ENCODE results near the gene GRM8.

GRCh38 chr7:126930166-126930565 lies 322.6 kb downstream of the GRM8 start:
- TF ChIP-seq SIN3B (IDR thresholded peaks at IDR 0.05; ENCODE audit: low read depth) (no peak), MLX (CRISPR knock-in tag; conservative IDR thresholded peaks at IDR 0.05) (no peak), POLR2A (conservative IDR thresholded peaks at IDR 0.05) (no peak), SMARCC2 (IDR thresholded peaks at IDR 0.05; ENCODE audit: low read depth) (no peak), ETS1 (conservative IDR thresholded peaks at IDR 0.05; ENCODE audit: control insufficient read depth, low read depth, low read length) (no peak), YY1 (IDR thresholded peaks at IDR 0.05; ENCODE audit: borderline replicate concordance in 1 of 3, control insufficient read depth in 1 of 3, extremely low read depth in 1 of 3, insufficient read depth in 3 of 3, insufficient read length in 1 of 3, insufficient replicate concordance in 2 of 3, low read depth in 1 of 3, low read length in 2 of 3) (no peak), RERE (CRISPR knock-in tag; IDR thresholded peaks at IDR 0.05; ENCODE audit: borderline replicate concordance) (no peak), ZNF512 (tag; IDR thresholded peaks at IDR 0.05) (no peak), THAP7 (CRISPR knock-in tag; IDR thresholded peaks at IDR 0.05) (no peak), EZH2 (IDR thresholded peaks at IDR 0.05; ENCODE audit: borderline replicate concordance, low read depth, low read length) (no peak), KAT7 (CRISPR knock-in tag; IDR thresholded peaks at IDR 0.05; ENCODE audit: borderline replicate concordance) (no peak), MTF1 (CRISPR knock-in tag; IDR thresholded peaks at IDR 0.05; ENCODE audit: borderline replicate concordance) (no peak), ZNF668 (CRISPR knock-in tag; IDR thresholded peaks at IDR 0.05) (no peak), ZBTB11 (CRISPR knock-in tag; IDR thresholded peaks at IDR 0.05) (no peak)

Data from K562 (cell line).